AG10803 (cell line): ENCODE measurements around the gene FBP1.

Experiments
- DNase-seq: peaks from one replicate; pipeline ENCODE4 v3.0.0; 2010; ENCODE audit warnings: low read depth
- H3K4me3 ChIP-seq: 2 replicates; pipeline ENCODE4 v1.5.1; 2011; ENCODE audit warnings: mild to moderate bottlenecking, low read length, control low read depth
- CTCF ChIP-seq: conservative IDR thresholded peaks from 2 replicates; pipeline ENCODE4 v1.5.1; 2011; ENCODE audit warnings: mild to moderate bottlenecking, low read length, control low read depth, inconsistent platforms

Gene FBP1

GRCh38 chr9:94677929-94678328 lies 38.6 kb upstream of the FBP1 start:
- no peak overlapping the region for H3K4me3 ChIP-seq
- no peak for TF ChIP-seq CTCF
- DNase-seq = no peak

GRCh38 chr9:94676446-94677131 lies 37.3 kb upstream of the FBP1 start:
- H3K4me3 ChIP-seq = no peak overlapping the region
- DNase-seq = no peak
- no peak for TF ChIP-seq CTCF

GRCh38 chr9:94675008-94675881 lies 35.9 kb upstream of the FBP1 start:
- no peak overlapping the region for H3K4me3 ChIP-seq
- no peak for TF ChIP-seq CTCF
- peak; percentile 95 for DNase-seq

- DNase-seq = peak; percentile 83
- no peak for TF ChIP-seq CTCF
- H3K4me3 ChIP-seq = no peak overlapping the region
These were observed 33.6 kb upstream of the FBP1 start for GRCh38 chr9:94672811-94673487.

GRCh38 chr9:94668928-94669729 lies 29.8 kb upstream of the FBP1 start:
- DNase-seq = peak; percentile 80
- no peak overlapping the region for H3K4me3 ChIP-seq
- TF ChIP-seq CTCF = peak; percentile 99

- no peak for TF ChIP-seq CTCF
- H3K4me3 ChIP-seq = no peak overlapping the region
- DNase-seq = no peak
These were observed 29.2 kb upstream of the FBP1 start for GRCh38 chr9:94668418-94668927.
